Heart left ventricle (tissue), 11 donors: ENCODE measurements around the gene TXN2. TPM values are rescaled to one million over a fixed set of nuclear protein-coding genes. Genes with fewer than 3 reads are reported as not detected.

ENCODE experiments used
- polyA plus RNA-seq, 2 donors: library from polyadenylated mRNA; stranded (reverse); fragments of 200-250 nt; gene quantifications; one replicate each; pipeline ENCODE4 v1.2.3, GENCODE V29; 2013
- total RNA-seq, 9 donors: library from RNA; depleted of rRNA in 2 of 9; stranded (reverse); fragments of >200 nt in 2 of 9; fragmentation: NEBNext Ultra II Directional in 3 of 9; extraction: Animal tissue kit (Norgen Biotek cat#: 25700) in 3 of 9; gene quantifications; one replicate each; pipeline versions ENCODE4 v1.1.0 to v1.2.4, GENCODE V29; 2016 to 2023
- donor health status: ischemic (EF 13 %, LVEDD 7.1; RV severe dilation, severe dysfunction).
- donor health status: healthy with polysubstance abuse.
- donor health status: DM: no; HTN: yes; CAD: no.
- donor health status: DM: no; HTN: no; CAD: no.
- donor health status: ischemic (EF 25% LVEDD 5.7; RV mildly dilated, moderate dysfunction).
- donor health status: healthy.
- donor health status: DM: yes; HTN: yes; CAD: no.
- donor health status: PGD.
- donor health status: nonischemic (EF 23%, LVEDD 6.1; RV moderate dilation, normal function).

Gene TXN2
- total and polyA plus RNA-seq, 11 donors: 87.9 to 160 (median 113) TPM

Other genes with a start within 250 kb of the TXN2 start
- gene APOL2, start 242.1 kb downstream of the TXN2 start, total RNA-seq: 100 to 1,000 TPM in 1 of 9 donors, 10 to 100 TPM in 8; 26.6 to 213 (median 55.9) TPM
- 10 to 100 TPM; 37.2 to 44.7 TPM for gene APOL2, start 242.1 kb downstream of the TXN2 start, polyA plus RNA-seq
- gene APOL1, start 228.5 kb downstream of the TXN2 start, total RNA-seq: 100 to 1,000 TPM in 1 of 9 donors, 10 to 100 TPM in 8; 10.4 to 132 (median 18.1) TPM
- gene APOL1, start 228.5 kb downstream of the TXN2 start, polyA plus RNA-seq: 10 to 100 TPM; 13.4 to 18.9 TPM
- gene MYH9, start 93.7 kb downstream of the TXN2 start, total RNA-seq: 100 to 1,000 TPM; 126 to 482 (median 238) TPM
- 100 to 1,000 TPM; 109 to 407 TPM for gene MYH9, start 93.7 kb downstream of the TXN2 start, polyA plus RNA-seq
- gene FOXRED2, start 25.4 kb upstream of the TXN2 start, total RNA-seq: 10 to 100 TPM in 3 of 9 donors, 1 to 10 TPM in 6; 5.6 to 12.1 (median 8.3) TPM
- 1 to 10 TPM; 3.5 to 4.7 TPM for gene FOXRED2, start 25.4 kb upstream of the TXN2 start, polyA plus RNA-seq
- 100 to 1,000 TPM in 3 of 9 donors, 10 to 100 TPM in 6; 73.6 to 206 (median 89.4) TPM for gene EIF3D, start 47.5 kb upstream of the TXN2 start, total RNA-seq
- gene EIF3D, start 47.5 kb upstream of the TXN2 start, polyA plus RNA-seq: 100 to 1,000 TPM in 1 of 2 donors, 10 to 100 TPM in 1; 75.7 to 192 TPM
- gene CACNG2, start 222.1 kb upstream of the TXN2 start, total RNA-seq: not detected
- not detected for gene CACNG2, start 222.1 kb upstream of the TXN2 start, polyA plus RNA-seq